ENCODE data around the gene B3GNT5. TPM values are rescaled to one million over a fixed set of nuclear protein-coding genes. Genes with fewer than 3 reads are reported as not detected.

Gene B3GNT5
- total and polyA plus RNA-seq, 9 of the 15 experiments (the other 6 are each of a cell fraction or from before 2014, with no cell fraction given), result 8.8 to 23.8 (median 14.4) TPM

- TF ChIP-seq, protein P1, sequence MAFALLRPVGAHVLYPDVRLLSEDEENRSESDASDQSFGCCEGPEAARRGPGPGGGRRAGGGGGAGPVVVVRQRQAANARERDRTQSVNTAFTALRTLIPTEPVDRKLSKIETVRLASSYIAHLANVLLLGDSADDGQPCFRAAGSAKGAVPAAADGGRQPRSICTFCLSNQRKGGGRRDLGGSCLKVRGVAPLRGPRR (CRISPR knock-in tag; IDR thresholded peaks at IDR 0.05), result no peak
- TF ChIP-seq GABPB1 (CRISPR knock-in tag; IDR thresholded peaks at IDR 0.05) (no peak), MED1 (CRISPR knock-in tag; IDR thresholded peaks at IDR 0.05; ENCODE audit: borderline replicate concordance) (no peak), RFX7 (CRISPR knock-in tag; IDR thresholded peaks at IDR 0.05) (no peak), BMI1 (IDR thresholded peaks at IDR 0.05; ENCODE audit: low read length) (no peak), ZNF23 (CRISPR knock-in tag; IDR thresholded peaks at IDR 0.05) (no peak), SETDB1 (IDR thresholded peaks at IDR 0.05; ENCODE audit: low read length) (no peak), PHTF2 (CRISPR knock-in tag; IDR thresholded peaks at IDR 0.05) (no peak)
- TF ChIP-seq, protein P2, sequence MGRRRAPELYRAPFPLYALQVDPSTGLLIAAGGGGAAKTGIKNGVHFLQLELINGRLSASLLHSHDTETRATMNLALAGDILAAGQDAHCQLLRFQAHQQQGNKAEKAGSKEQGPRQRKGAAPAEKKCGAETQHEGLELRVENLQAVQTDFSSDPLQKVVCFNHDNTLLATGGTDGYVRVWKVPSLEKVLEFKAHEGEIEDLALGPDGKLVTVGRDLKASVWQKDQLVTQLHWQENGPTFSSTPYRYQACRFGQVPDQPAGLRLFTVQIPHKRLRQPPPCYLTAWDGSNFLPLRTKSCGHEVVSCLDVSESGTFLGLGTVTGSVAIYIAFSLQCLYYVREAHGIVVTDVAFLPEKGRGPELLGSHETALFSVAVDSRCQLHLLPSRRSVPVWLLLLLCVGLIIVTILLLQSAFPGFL (CRISPR knock-in tag; IDR thresholded peaks at IDR 0.05), result no peak
- TF ChIP-seq, protein P3, sequence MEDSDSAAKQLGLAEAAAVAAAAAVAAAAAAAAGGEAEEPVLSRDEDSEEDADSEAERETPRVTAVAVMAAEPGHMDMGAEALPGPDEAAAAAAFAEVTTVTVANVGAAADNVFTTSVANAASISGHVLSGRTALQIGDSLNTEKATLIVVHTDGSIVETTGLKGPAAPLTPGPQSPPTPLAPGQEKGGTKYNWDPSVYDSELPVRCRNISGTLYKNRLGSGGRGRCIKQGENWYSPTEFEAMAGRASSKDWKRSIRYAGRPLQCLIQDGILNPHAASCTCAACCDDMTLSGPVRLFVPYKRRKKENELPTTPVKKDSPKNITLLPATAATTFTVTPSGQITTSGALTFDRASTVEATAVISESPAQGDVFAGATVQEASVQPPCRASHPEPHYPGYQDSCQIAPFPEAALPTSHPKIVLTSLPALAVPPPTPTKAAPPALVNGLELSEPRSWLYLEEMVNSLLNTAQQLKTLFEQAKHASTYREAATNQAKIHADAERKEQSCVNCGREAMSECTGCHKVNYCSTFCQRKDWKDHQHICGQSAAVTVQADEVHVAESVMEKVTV (CRISPR knock-in tag; IDR thresholded peaks at IDR 0.05), result no peak
- TF ChIP-seq, protein P4, sequence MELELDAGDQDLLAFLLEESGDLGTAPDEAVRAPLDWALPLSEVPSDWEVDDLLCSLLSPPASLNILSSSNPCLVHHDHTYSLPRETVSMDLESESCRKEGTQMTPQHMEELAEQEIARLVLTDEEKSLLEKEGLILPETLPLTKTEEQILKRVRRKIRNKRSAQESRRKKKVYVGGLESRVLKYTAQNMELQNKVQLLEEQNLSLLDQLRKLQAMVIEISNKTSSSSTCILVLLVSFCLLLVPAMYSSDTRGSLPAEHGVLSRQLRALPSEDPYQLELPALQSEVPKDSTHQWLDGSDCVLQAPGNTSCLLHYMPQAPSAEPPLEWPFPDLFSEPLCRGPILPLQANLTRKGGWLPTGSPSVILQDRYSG (tag; conservative IDR thresholded peaks at IDR 0.05; ENCODE audit: low read depth), result no peak
- TF ChIP-seq, protein P5, sequence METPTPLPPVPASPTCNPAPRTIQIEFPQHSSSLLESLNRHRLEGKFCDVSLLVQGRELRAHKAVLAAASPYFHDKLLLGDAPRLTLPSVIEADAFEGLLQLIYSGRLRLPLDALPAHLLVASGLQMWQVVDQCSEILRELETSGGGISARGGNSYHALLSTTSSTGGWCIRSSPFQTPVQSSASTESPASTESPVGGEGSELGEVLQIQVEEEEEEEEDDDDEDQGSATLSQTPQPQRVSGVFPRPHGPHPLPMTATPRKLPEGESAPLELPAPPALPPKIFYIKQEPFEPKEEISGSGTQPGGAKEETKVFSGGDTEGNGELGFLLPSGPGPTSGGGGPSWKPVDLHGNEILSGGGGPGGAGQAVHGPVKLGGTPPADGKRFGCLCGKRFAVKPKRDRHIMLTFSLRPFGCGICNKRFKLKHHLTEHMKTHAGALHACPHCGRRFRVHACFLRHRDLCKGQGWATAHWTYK (CRISPR knock-in tag; IDR thresholded peaks at IDR 0.05), result no peak
Measured at GRCh38 chr3:183319371-183319770, 66.3 kb downstream of the B3GNT5 start (continued).

Small RNA genes within 50 kb of the gene (small RNA-seq; reads per million reads assigned to genes)
- not detected for gene RNA5SP151

Other genes starting within 250 kb of the B3GNT5 start
- gene MCCC1, start 153.8 kb upstream of the B3GNT5 start, total RNA-seq (2014; rRNA removed), result 18.3 and 21.4 TPM in 2 replicates
- 25.1 and 33.5 TPM in 2 replicates for gene MCCC1, start 153.8 kb upstream of the B3GNT5 start, total RNA-seq (2014; rRNA removed; fragmentation: Illumina TruSeq; extraction: Trizol)
- gene MCCC1, start 153.8 kb upstream of the B3GNT5 start, total RNA-seq (2015; rRNA removed; fragmentation: Illumina TruSeq; extraction: Trizol), result 23.0 and 23.6 TPM in 2 replicates
- gene MCCC1, start 153.8 kb upstream of the B3GNT5 start, total RNA-seq (2021), result 24.1 and 25.3 TPM in 2 replicates
- gene MCCC1, start 153.8 kb upstream of the B3GNT5 start, polyA plus RNA-seq (2011; rRNA removed), result 19.8 and 26.9 TPM in 2 replicates
- 22.8 and 23.0 TPM in 2 replicates for gene MCCC1, start 153.8 kb upstream of the B3GNT5 start, polyA plus RNA-seq (2014; fragmentation: Illumina TruSeq; extraction: Trizol)
- gene MCCC1, start 153.8 kb upstream of the B3GNT5 start, polyA plus RNA-seq (2014; fragmentation: Nextera tagmentation; extraction: Ambion mirVana), result 10 to 100 TPM; 13.7 to 14.3 TPM
- gene MCCC1, start 153.8 kb upstream of the B3GNT5 start, polyA plus RNA-seq (2014; rRNA removed), result 19.7 and 25.0 TPM in 2 replicates
- gene LAMP3, start 90.5 kb upstream of the B3GNT5 start, total RNA-seq (2014; rRNA removed), result 0.27 and 0.57 TPM in 2 replicates
- gene LAMP3, start 90.5 kb upstream of the B3GNT5 start, total RNA-seq (2014; rRNA removed; fragmentation: Illumina TruSeq; extraction: Trizol), result 0.67 and 0.91 TPM in 2 replicates
- 0.33 and 0.34 TPM in 2 replicates for gene LAMP3, start 90.5 kb upstream of the B3GNT5 start, total RNA-seq (2015; rRNA removed; fragmentation: Illumina TruSeq; extraction: Trizol)
- gene LAMP3, start 90.5 kb upstream of the B3GNT5 start, total RNA-seq (2021), result 0.65 and 0.82 TPM in 2 replicates
- gene LAMP3, start 90.5 kb upstream of the B3GNT5 start, polyA plus RNA-seq (2011; rRNA removed), result 0.35 and 0.51 TPM in 2 replicates
- 1.5 and 1.8 TPM in 2 replicates for gene LAMP3, start 90.5 kb upstream of the B3GNT5 start, polyA plus RNA-seq (2014; fragmentation: Illumina TruSeq; extraction: Trizol)
- gene LAMP3, start 90.5 kb upstream of the B3GNT5 start, polyA plus RNA-seq (2014; fragmentation: Nextera tagmentation; extraction: Ambion mirVana), result under 1 TPM; 0.50 to 0.59 TPM
- 0.48 and 0.58 TPM in 2 replicates for gene LAMP3, start 90.5 kb upstream of the B3GNT5 start, polyA plus RNA-seq (2014; rRNA removed)
- gene MCF2L2, start 175.4 kb downstream of the B3GNT5 start, total RNA-seq (2014; rRNA removed), result 3.0 and 3.3 TPM in 2 replicates
- 2.9 and 3.4 TPM in 2 replicates for gene MCF2L2, start 175.4 kb downstream of the B3GNT5 start, total RNA-seq (2014; rRNA removed; fragmentation: Illumina TruSeq; extraction: Trizol)
- 3.0 TPM in 2 replicates for gene MCF2L2, start 175.4 kb downstream of the B3GNT5 start, total RNA-seq (2015; rRNA removed; fragmentation: Illumina TruSeq; extraction: Trizol)
- 2.1 and 3.2 TPM in 2 replicates for gene MCF2L2, start 175.4 kb downstream of the B3GNT5 start, total RNA-seq (2021)
- gene MCF2L2, start 175.4 kb downstream of the B3GNT5 start, polyA plus RNA-seq (2011; rRNA removed), result 4.1 and 4.9 TPM in 2 replicates
- 1.7 and 1.9 TPM in 2 replicates for gene MCF2L2, start 175.4 kb downstream of the B3GNT5 start, polyA plus RNA-seq (2014; fragmentation: Illumina TruSeq; extraction: Trizol)
- under 1 TPM; 0.56 to 0.96 TPM for gene MCF2L2, start 175.4 kb downstream of the B3GNT5 start, polyA plus RNA-seq (2014; fragmentation: Nextera tagmentation; extraction: Ambion mirVana)
- 3.9 and 4.2 TPM in 2 replicates for gene MCF2L2, start 175.4 kb downstream of the B3GNT5 start, polyA plus RNA-seq (2014; rRNA removed)